AML-193 (cell line): ENCODE results near the gene KIF18A.
"Not testable (repeated sequence)": the region's sequence is repeated elsewhere in the genome, so short reads cannot be mapped to it uniquely, and the experiment has no call there.

Experiments used
- DNase-seq, 2 experiments: peaks; one replicate each; lab custom pipeline; 2025; lab: John Stamatoyannopoulos, UW

KIF18A gene

DNA sequence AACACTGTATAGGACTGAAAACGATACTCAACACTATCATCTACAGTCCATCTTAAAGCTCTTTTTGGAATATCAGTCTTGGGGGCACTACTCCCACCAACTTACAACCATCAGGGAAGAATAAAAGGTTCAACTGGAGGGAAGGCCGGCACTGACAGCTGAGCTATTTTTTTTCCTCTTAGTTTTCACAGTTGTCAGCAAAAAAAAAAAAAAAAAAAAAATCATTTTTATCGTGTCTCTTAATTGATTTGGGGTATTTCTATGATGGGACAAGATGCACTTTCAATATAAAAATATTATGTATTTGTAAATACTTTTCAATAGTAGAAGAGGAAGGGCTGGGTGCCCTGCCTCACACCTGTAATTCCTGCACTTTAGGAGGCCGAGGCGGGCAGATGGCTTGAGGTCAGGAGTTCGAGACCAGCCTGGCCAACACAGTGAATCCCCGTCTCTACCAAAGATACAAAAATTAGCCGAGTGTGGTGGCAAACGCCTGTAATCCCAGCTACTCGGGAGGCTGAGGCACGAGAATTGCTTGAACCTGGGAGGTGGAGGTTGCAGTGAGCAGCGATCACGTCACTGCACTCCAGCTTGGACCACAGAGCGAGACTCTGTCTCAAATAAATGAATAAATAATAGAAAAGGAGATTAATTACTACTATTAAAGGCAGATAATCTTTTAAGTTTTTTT, 1.5 kb downstream of the KIF18A start:
- DNase-seq, result no peak

DNA sequence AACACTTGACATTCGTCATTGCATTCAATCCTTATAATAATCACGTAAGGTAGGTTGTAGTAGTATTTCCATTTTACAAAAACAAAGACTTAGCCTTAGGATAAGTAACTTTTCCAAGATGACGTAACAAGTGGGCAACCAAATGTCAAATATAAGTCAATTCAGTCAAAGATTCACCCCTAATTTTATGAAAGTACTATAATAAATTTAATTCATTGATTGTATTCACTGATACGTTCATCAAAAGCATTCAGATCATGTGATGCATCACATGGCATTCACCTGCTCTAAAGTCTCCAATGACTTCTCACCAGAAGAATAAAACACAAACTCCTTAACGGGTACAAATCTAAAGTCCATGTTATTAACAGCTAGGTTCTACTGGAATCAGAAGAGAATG, 2.1 kb downstream of the KIF18A start:
- no peak for DNase-seq

DNA sequence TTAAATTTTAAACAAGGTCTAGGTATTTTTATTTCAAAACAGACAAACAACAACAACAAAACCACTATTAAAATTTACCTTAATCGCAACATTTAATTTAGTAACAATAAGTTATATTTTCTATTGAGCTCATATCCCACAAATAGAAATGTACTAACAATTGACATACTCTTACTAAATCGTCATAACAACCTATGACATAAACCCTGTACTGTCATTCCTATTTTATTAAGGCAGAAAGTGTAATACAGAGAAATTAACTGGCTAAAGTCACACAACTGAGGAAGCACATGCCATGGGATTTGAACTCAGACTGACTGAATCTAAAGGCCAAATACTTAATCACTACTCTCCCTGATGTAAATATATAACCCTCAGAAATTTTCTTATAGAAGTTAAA, 3.0 kb downstream of the KIF18A start:
- no peak for DNase-seq

DNA sequence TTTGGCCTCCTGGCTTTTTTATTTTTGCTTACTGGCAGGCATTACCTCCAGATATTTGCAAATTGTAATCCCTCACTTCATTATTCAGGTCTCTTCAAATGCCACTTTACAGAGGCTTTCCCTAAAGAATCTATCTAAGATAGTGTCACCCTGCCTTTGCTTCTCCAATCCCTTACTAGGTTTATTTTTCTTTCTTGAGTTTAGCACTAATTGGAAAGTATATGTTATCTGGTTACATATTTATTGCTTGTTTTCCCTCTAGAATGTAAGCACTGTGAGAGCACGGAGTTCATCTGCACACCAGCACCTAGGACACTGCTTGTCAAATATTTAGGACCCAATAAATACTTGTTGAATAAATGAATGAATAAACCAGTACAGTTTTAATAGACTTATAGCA, 3.5 kb downstream of the KIF18A start:
- DNase-seq, result no peak

DNA sequence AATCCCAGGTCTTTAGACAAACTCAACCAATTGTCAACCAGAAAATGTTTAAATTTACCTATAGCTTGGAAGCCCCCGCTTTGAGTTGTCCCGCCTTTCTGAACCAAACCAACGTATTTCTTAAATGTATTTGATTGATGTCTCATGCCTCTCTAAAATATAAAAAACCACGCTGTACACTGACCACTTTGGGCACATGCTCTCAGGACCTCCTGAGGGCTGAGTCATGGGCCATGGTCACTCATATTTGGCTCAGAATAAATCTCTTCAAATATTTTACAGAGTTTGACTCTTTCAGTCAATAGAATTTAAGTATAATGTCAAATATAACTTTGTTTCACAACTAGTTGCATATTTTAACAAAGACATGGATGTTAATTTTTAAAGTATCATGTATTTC, 5.7 kb downstream of the KIF18A start:
- DNase-seq, result not testable (repeated sequence)

DNA sequence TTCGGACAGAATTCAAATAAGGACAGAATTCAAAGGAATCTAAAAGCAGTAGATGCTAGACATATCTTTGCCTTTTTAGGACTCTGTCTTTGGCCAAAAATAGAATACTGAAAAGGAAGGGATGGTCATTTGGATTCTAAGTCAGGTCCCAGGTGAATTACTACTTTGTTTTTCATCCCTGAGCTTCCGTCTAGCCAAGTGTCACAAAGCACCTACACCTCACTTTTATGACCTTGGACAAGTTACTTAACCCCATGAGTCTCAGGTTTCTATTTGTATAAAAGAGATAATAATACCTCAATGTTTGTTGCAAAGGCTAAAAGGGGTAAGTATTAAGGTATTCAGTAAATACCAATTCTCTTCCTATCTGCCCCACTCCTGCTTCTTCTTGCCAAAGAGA, 7.3 kb downstream of the KIF18A start:
- DNase-seq, result no peak

DNA sequence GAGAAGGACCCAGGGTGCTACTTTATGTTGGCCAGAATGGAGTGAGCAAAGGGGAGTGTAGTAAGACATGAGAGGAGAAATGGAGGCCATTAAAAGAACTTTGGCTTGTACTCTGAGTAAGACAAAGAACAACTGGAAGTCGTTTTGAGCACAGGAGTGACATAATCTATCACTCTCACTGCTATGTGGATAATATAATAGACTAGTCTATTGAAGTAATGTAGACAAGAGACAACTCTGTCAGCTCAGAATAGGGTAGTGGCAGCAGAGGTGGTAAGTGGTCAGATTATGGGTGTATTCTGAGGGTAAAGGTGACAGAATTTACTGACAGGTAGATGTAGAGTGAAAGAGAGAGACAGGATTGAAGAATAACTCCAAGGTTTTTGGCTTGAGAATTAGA, 8.2 kb downstream of the KIF18A start:
- DNase-seq, result no peak

DNA sequence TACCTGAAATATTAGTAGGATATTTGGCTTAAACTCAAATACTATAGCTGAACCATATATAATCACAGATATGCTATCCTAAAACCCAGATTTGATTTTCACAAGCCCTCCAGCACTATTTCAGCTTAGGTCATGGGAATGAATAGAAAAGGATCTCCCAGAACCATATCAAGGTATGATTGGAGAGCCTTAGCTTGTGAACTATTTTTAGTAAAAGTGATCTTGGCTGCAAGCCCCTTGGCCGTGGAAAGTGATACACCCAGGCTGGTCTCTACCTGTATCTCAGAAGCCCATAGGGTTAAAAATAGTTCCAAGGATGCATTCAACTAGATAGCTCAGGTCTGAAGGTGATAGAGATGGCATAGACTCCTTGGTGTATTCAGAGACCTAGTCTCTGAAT, 9.7 kb downstream of the KIF18A start:
- DNase-seq, result no peak

DNA sequence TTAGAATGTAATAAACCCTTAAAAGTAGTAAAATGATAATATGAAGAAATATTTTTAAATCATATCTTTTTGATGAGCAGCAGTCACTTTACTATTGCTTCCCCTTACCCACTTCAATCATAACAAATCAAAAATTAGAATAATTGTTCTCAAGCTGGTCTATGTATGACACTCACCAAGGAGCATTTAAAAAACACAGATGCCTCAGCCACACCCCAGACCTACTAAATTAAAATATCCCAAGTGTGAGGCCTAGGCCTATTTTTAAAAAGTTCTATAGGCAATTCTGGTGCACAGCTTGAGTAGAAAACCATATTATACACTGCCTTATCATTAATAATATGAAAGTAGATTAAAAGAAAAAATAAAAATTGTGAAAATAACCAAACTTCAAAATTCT, 15.2 kb downstream of the KIF18A start:
- DNase-seq, result no peak

DNA sequence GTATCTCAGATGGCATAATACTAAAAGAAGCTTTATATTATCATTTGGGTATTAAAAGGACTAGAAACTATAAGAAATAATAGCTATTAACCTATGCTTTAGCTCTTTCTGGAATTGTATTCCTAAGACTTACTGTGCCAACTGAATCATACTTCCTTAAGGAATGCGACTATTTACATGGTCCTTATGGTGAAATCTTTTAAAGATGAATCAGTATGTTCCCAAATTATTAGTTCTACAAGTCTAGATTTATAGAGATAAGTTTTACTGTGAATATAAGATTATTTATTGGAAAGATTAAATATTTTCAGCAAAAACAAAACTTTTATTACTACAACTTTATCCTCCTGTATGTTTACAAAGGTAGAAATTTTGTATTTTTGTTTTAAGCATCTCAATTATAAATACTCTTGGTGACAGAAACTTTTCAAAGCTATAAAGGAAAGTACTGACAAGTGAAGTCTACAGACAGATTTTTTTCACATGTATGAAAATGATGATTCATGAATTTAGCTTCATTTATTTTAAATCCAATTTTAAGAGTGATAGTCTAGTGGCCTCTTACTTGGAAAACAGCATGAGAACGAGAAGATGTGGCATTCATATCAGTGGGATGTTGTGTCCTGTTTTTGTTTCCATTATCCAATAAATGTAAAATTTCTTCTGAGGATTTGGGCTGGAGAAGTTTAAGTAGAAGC, 17.8 kb downstream of the KIF18A start:
- DNase-seq, result no peak

DNA sequence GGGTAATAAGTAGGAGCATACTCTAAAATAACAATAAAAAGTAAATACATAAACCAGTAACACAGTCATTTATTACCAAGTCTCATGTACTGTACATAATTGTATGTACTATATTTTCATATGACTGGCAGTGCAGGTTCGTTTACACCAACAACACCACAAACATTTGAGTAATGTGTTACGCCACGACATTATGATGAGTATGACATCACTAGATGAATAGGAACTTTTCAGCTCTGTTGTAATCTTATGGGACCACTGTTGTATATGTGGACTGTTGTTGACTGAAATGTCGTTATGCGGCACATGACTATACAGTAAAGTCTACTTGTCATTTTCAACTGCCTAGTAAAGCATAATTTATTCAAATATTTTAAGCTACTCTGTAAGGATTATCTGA, 18.6 kb downstream of the KIF18A start:
- no peak for DNase-seq

DNA sequence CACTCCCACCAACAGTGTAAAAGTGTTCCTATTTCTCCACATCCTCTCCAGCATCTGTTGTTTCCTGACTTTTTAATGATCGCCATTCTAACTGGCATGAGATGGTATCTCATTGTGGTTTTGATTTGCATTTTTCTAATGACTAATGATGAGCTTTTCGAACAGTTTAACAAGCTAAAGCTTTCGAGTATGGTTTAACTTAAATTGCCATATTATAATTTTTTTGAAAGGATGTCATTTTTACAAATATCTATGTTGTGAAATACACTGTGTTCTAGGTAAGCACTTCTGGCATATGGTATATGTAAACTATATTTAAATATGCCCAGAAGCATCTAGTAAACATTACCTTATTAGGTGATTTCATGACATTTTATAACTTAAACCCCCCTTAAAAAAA, 20.3 kb downstream of the KIF18A start:
- DNase-seq, result not testable (repeated sequence)

DNA sequence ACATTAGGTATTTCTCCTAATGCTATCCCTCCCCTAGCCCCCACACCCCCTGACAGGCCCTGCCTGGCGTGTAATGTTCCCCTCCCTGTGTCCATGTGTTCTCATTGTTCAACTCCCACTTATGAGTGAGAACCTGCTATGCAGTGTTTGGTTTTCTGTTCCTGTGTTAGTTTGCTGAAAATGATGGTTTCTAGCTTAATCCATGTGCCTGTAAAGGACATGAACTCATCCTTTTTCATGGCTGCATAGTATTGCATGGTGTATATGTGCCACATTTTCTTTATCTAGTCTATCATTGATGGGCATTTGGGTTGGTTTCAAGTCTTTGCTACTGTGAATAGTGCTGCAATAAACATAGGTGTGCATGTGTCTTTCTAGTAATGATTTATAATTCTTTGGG, 20.8 kb downstream of the KIF18A start:
- not testable (repeated sequence) for DNase-seq

DNA sequence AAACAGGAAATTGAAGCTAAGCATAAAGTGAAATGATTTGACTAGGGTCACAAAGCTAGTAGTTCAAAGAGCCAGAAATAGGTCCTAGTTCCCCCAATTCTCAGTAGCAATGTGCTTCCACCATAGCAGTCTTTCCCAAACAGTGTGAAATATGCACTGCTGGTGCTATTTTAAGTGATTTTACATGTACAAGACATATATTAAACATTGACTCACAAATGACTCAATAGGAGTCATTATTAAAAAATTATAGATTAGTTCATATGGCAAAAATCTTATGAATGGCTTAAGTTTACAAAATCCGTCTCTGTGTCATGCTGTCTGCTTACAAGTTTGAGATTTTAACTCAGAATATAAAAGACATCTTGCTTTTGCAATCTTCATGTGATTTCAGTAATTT, 21.4 kb downstream of the KIF18A start:
- no peak for DNase-seq

DNA sequence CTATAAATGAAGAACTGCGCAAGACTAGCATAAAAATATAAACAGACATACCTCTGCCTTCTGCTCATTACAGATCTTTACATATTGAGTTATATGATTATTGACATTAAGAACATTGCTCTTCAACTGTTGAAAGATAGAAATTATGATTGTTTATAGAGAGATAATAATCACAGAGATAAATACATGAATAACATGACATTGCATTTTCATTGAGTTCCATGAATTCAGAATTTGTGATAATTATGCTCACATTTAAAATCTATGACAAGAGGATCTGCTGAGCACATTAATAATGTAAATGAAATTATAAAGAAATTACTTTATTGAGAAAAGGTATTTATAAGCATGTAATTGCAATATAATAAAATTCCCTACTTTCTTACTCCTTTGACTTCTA, 24.8 kb downstream of the KIF18A start:
- no peak for DNase-seq

DNA sequence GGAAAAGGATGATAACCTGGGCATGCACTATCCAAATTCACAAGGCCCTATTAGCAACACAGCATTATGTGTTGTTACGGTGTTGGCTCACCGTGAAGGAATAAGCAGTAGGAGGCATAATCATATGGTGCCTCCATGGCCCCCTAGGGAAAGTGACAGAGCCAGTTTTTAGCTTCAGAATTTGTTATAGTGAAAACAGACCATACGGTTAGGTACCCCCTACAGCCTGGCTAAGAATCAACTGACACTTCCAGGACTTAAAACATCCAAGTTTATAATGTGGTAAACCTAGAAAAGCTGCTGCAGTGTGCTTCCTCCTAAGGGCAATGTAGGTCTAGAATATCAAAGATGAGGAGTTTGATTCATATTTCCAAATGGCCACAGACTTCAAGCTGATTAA, 30.4 kb downstream of the KIF18A start:
- no peak for DNase-seq

DNA sequence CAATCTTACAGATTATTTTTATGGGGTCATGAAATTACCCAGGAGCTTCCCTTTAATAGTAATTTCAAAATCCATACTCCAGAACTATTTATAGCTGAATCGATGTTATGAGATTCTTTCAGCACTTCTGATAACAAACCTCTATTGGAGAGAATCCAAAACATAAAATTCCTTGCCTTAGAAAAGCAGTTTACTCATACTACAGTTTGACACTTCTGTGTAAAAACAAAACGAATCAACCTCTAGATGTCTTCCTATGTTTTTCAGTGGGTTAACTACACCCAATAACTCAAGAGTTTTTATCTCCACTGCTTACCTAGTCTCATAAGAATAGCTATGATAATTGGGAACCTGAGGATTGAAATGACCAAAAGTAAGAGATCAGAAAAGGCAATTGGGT, 35.6 kb downstream of the KIF18A start:
- DNase-seq, result no peak

DNA sequence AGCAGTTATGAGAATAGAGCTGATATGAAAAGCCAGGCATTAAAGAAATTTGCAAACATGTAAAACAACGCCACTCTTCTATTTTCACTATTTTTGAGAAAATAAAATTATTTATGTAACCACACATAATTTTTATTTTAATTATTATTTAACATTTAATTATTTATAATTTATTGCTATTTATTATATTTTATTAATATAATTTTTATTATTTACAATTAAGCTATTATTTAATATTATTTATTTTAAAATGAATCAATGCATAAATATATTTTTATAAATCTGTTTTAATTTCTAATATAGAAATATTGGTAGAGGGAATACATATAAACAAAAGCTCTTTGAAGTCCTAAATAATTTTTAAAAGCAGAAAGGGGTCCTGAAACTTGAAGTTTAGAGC, 36.7 kb downstream of the KIF18A start:
- no peak for DNase-seq

DNA sequence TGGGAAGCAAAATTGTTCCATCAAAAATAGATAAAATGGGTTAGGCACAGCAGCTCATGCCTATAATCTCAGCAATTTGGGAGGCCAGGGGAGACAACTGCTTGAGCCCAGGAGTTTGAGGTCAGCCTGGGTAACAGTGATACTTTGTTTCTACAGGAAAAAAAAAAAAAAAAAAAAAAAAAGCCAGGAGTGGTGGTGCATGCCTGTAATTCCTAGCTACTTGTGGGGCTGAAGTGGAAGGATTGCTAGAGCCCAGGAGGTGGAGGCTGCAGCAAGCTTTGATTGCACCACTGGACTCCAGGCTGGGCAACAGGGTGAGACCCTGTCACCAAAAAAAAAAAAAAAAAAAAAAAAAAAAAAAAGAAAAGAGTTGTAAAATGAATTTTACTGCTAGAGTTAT, 49.6 kb downstream of the KIF18A start:
- no peak for DNase-seq

DNA sequence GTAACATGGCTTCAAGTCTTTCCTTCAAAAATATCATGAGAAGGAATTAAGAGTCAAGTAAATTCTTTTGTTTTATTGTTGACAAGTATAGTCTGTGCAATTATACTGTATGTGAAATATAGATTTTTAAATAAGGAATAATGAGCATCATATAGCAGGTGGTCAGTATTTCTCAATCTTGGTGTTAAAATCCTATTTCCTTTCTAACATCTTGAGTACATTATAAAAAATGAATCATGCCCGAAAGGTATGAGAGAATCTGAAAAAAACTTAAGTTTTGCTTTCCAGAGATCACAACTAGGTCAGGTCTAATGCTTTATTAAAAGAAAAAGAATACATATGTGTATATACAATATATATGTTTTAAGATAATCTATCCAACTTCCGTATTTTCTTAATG, 53.1 kb downstream of the KIF18A start:
- DNase-seq, result no peak

DNA sequence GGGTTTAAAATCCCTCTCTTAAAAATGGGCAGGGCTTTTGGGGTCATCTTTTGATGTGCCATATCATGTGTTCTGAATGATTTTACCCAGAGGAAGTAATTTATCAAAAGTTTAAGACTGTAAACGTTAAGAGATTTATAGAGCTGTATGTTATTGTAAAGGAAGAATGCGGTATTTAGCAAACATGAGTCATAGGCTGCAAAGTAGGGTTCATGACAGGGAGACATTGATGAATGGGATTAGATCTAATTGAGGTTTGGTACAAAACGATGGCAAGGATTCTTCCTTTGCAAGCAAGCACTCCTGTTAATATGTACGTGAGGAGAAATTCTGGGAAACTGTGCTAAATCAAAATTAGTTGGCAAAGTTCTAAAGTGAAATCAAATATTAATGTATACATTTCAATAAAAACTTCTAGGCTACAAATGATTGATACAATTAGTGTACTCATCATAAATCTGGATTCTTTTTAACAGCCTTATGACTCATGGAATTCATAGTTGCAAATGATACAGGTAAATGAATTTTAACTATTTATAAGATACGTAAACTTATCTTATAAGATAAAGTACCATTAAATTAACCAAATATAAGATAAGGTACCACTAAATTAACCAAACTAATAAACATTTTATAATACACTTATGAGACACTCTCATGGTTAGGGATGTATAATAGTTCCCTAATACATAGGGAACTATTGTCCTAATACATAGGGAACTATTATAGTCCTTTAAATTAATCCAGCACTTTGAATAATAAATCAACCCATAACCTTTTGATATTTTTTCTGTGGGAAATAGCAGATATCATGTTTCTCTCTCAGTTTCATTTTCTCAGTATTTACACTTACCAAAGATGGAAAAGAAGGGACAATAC, 58.4 kb downstream of the KIF18A start:
- DNase-seq, result no peak

DNA sequence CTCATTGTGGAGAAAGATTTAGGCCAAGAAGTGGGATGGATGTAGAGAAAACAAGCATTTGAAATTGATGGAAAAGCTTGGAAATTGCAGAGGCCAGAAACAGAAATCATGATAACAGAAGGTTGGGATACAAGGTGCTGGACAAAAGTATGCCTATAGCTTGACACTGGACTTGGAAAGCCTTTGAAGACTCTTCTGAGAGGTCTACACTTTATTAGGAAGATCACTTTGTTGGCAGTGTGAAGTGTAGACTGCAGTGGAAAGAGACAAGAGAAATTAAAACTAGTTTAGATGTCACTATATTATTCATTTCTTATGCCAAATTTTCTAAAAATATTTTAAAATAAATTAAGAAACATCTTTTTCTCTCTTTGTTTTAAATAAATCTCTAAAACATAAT, 59.1 kb downstream of the KIF18A start:
- no peak for DNase-seq
